22Rv1 (cell line): ENCODE measurements around the gene KLRF1.

Experiments
- ZFX ChIP-seq: fragments of 450-650 bp; IDR thresholded peaks from 2 replicates; pipeline ENCODE4 v1.6.1; 2017; ENCODE audit warnings: antibody characterized with exemption, borderline replicate concordance
- TF ChIP-seq, protein P1 (sequence below): fragments of 450-650 bp; IDR thresholded peaks from 2 replicates; pipeline ENCODE4 v1.5.1; 2017; ENCODE audit warnings: mild to moderate bottlenecking

DNA sequence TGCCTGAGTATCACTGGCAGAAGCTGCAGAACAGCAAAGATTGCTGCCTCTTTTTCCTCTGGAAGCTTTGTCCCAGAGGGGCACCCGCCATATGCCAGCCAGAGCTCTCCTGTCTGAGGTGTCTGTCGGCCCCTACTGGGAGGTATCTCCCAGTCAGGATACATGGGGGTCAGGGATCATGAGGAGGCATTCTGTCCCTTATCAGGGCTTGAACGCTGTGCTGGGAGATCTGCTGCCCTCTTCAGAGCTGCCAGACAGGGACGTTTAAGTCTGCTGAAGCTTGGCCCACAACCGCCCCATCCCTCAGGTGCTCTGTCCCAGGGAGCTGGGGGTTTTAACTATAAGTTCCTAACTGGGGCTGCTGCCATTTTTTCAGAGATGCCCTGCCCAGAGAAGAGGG is 21.6 kb downstream of the KLRF1 start:
- TF ChIP-seq, protein P1, sequence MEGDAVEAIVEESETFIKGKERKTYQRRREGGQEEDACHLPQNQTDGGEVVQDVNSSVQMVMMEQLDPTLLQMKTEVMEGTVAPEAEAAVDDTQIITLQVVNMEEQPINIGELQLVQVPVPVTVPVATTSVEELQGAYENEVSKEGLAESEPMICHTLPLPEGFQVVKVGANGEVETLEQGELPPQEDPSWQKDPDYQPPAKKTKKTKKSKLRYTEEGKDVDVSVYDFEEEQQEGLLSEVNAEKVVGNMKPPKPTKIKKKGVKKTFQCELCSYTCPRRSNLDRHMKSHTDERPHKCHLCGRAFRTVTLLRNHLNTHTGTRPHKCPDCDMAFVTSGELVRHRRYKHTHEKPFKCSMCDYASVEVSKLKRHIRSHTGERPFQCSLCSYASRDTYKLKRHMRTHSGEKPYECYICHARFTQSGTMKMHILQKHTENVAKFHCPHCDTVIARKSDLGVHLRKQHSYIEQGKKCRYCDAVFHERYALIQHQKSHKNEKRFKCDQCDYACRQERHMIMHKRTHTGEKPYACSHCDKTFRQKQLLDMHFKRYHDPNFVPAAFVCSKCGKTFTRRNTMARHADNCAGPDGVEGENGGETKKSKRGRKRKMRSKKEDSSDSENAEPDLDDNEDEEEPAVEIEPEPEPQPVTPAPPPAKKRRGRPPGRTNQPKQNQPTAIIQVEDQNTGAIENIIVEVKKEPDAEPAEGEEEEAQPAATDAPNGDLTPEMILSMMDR = no peak
- no peak for TF ChIP-seq ZFX
